Thymus (tissue), 11 donors: ENCODE data around the gene CKAP4. TPM values are rescaled to one million over a fixed set of nuclear protein-coding genes. Genes with fewer than 3 reads are reported as not detected.
A peak's percentile ranks its signal among the peaks of the same experiment; 100 is the strongest.
"Not testable (repeated sequence)": the region's sequence is repeated elsewhere in the genome, so short reads cannot be mapped to it uniquely, and the experiment has no call there.

Source experiments
- DNase-seq, 9 donors: peaks; one replicate each; pipeline ENCODE4 v3.0.0-alpha.2; 2013; ENCODE audit warnings: low spot score in 9 of 9, low read depth in 6 of 9, missing footprints in 1 of 9
- H3K27ac ChIP-seq, 2 donors: one replicate each; pipeline ENCODE4 v1.5.1; 2013; ENCODE audit warnings: control low read depth in 1 of 2, low read depth in 1 of 2, low read length in 1 of 2, mild to moderate bottlenecking in 1 of 2, moderate library complexity in 1 of 2
- H3K27me3 ChIP-seq, 2 donors: one replicate each; pipeline ENCODE4 v1.5.1; 2013; ENCODE audit warnings: low read length in 1 of 2; ENCODE audit not compliant: control insufficient read depth in 2 of 2, insufficient read depth in 1 of 2
- H3K36me3 ChIP-seq, 2 donors: one replicate each; pipeline ENCODE4 v1.5.1; 2013; ENCODE audit warnings: low read length in 1 of 2, mild to moderate bottlenecking in 1 of 2, moderate library complexity in 1 of 2; ENCODE audit not compliant: control insufficient read depth in 2 of 2, insufficient read depth in 2 of 2
- H3K4me1 ChIP-seq, 2 donors: one replicate each; pipeline ENCODE4 v1.5.1; 2013; ENCODE audit warnings: low read length in 2 of 2; ENCODE audit not compliant: control insufficient read depth in 2 of 2, insufficient read depth in 2 of 2
- H3K4me3 ChIP-seq, 2 donors: one replicate each; pipeline ENCODE4 v1.5.1; 2013; ENCODE audit warnings: low read length in 2 of 2, control low read depth in 1 of 2, mild to moderate bottlenecking in 1 of 2
- H3K9me3 ChIP-seq, 2 donors: one replicate each; pipeline ENCODE4 v1.5.1; 2013; ENCODE audit warnings: low read length in 1 of 2, mild to moderate bottlenecking in 1 of 2; ENCODE audit not compliant: control insufficient read depth in 2 of 2, insufficient read depth in 1 of 2
- WGBS: extraction: QIAGEN DNeasy Blood & Tissue Kit; methylation state at CpG from one replicate; pipeline ENCODE4 v1.1.7; 2013; 5-methylcytosine and 5-hydroxymethylcytosine counted together
- polyA plus RNA-seq: library from polyadenylated mRNA; stranded (reverse); fragments of 200-250 nt; gene quantifications from one replicate; pipeline ENCODE4 v1.2.3, GENCODE V29; 2013
- total RNA-seq: library from RNA; stranded (reverse); fragments of 120-200 nt; gene quantifications from one replicate; pipeline ENCODE4 v1.2.4, GENCODE V29; 2013
- donor health status: healthy.

The CKAP4 gene
- total and polyA plus RNA-seq, 2 donors: 6.8 to 11.1 TPM

DNA sequence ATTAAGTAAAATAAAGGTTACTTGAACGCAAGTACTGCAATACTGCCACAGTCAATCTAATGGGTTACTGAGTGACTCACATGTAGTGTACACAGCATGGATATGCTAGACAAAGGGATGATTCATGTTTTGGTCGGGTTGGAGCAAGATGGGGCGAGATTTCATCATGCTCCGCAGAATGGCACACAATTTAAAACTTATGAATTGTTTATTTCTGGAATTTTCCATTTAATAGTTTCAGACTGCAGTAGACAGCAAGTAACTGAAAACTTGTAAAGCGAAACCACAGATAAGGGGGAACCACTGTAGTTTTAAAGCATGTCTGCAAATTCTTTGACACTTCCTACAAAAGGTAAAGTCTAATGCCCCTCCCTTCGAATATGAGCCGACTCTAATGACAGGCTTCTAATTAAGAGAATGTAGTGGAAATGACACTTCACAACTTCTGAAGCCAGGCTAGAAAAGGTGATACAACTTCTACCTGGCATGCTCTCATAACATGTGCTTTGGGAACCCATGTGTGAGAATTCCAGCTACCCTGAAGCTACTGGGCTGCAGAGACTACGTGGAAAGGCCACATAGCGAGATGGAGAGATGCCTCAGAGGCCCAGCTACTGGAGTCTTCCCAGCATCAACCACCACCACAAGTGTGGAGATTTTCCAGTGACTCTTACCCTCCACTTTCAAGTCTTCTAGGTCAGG lies 40.8 kb upstream of the CKAP4 start:
- peak overlapping the region in 1 of 2 donors; percentile 15 for H3K27ac ChIP-seq
- no peak for DNase-seq
- no peaks in the 10 kb centered on the region for H3K9me3 ChIP-seq
- H3K4me1 ChIP-seq: no peaks in the 10 kb centered on the region
- H3K36me3 ChIP-seq: no peaks in the 10 kb centered on the region
- WGBS: 90% methylated on average over 9 of the region's 9 CpGs
- peaks cover 0 to 8% of the 10 kb centered on the region in 2 donors for H3K27me3 ChIP-seq
- H3K4me3 ChIP-seq: no peak overlapping the region

DNA sequence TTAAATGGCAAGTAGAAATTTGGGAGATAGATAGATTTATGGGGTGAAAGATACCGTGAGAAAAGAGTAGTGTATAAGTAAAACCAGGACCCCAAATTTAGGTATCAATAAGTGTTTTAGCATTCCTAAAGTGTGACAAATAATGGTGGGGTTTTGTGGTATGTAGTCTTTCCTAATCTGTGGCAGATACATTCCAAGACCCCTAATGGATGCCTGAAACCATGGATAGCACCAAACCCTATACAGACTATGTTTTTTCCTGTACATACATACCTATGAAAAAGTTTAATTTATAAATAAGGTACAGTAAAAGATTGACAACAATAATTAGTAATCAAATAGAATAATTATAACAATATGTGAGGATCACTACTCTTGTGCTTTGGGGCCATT lies 40.3 kb upstream of the CKAP4 start:
- Histone ChIP-seq H3K36me3 (no peaks in the 10 kb centered on the region), H3K4me3 (no peak overlapping the region), H3K9me3 (no peaks in the 10 kb centered on the region), H3K27ac (no peak overlapping the region), H3K4me1 (no peaks in the 10 kb centered on the region), H3K27me3 (peaks cover 0 to 8% of the 10 kb centered on the region in 2 donors)
- DNase-seq: no peak
- 100% methylated on average over 1 of the region's 1 CpG for WGBS

DNA sequence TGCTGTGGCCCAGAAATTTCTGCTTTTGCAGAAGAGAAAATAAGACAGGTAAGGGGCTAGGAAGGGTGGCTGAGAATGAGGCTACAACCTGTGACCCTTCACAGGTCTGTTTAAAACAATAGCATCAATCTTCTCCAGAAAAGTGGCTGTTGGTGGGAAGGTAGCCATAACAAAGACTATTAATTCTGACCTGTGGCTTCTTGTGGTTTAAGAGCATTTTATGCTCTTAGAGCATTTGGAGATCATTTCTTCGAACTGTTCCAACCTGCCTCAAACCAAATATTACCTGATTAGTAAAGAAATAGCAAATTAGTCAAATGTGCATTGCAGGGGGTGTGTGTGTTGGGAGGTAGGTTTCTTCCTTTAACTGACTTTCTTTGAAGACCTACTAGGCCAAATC lies 39.5 kb upstream of the CKAP4 start:
- Histone ChIP-seq H3K9me3 (no peaks in the 10 kb centered on the region), H3K4me1 (no peaks in the 10 kb centered on the region), H3K27me3 (peaks cover 0 to 8% of the 10 kb centered on the region in 2 donors), H3K36me3 (no peaks in the 10 kb centered on the region), H3K27ac (no peak overlapping the region), H3K4me3 (no peak overlapping the region)
- no peak for DNase-seq
- WGBS: 93% methylated on average over 1 of the region's 1 CpG

DNA sequence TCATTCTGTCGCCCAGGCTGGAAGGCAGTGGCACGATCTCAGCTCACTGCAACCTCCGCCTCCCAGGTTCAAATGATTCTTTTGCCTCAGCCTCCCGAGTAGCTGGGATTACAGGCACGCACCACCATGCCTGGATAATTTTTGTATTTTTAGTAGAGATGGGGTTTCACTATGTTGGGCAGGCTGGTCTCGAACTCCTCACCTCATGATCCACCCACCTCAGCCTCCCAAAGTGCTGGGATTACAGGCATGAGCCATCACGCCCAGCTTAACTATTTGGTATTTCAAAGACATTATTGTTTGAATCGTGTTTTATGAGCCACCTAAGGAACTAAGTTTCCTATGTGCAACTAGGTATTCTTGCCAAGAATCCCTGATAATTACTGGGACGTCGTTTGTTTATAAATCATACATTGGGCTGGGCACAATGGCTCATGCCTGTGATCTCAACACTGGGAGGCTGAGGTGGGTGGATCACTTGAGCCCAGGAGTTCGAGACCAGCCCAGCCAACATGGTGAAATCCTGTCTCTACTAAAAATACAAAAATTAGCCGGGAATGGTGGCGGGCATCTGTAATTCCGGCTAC lies 38.8 kb upstream of the CKAP4 start:
- H3K27me3 ChIP-seq, H3K4me3 ChIP-seq, H3K27ac ChIP-seq, H3K36me3 ChIP-seq, H3K9me3 ChIP-seq, DNase-seq, H3K4me1 ChIP-seq: not testable (repeated sequence)
- WGBS: 95% methylated on average over 14 of the region's 14 CpGs

DNA sequence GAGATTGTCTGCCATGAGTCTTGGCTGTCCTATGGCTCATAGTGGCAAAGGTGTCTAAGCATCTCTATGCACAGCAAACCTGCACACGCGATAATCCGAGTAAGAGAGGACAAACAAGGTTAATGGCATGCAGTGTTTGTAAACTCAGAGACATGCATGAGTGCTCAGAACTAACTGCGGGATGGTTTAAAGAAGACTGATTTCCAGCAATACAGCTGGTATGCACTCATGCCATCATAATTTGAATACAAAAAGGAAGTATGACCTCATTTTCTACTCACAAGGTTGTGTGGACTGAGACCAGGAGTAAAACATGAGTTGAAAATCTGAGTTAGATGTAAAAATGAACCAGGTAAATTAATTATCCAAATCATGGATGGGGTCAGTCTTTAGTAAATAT lies 38.2 kb upstream of the CKAP4 start:
- peaks cover 0 to 8% of the 10 kb centered on the region in 2 donors for H3K27me3 ChIP-seq
- DNase-seq: no peak
- H3K4me1 ChIP-seq: no peaks in the 10 kb centered on the region
- H3K9me3 ChIP-seq: peaks cover 0 to 1% of the 10 kb centered on the region in 2 donors
- H3K4me3 ChIP-seq: no peak overlapping the region
- H3K27ac ChIP-seq: no peak overlapping the region
- no peaks in the 10 kb centered on the region for H3K36me3 ChIP-seq
- 96% methylated on average over 4 of the region's 4 CpGs for WGBS

DNA sequence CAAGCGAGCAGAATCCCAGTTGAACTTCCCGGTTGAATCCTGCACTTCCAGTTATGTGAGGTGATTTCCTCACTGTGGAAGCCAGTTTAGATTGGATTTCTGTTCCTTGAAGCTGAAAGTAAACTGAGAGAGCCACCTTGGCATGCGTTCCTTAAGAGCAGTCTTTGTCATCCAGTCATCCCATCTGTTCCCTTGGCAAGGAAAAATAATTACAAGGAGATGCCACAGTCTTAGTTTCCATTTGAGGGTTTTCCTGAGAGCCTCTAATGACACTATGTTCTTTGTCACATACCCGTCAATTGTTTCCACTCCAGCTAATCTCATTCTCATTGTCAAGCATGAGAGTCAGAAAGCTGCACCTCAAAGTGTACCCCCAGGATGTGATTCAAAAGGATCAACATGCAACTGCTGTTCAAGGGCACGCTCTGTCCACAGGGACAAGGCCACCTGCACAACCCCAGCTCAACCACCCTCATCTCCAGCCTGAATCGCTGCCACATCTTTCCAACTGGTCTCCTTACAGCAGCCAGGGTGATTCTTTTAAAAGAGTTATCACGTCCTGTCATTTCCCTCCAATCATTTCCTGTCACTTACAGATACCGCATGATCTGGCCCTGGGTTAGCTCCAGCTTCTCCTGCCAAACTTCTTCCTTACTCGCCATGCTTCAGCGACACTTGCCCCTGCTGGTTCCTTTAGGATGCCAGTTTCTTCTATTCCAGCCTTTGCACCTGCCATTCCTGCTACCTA lies 36.7 kb upstream of the CKAP4 start:
- no peaks in the 10 kb centered on the region for H3K4me1 ChIP-seq
- H3K4me3 ChIP-seq: no peak overlapping the region
- peaks cover 0 to 8% of the 10 kb centered on the region in 2 donors for H3K27me3 ChIP-seq
- H3K9me3 ChIP-seq: peaks cover 0 to 1% of the 10 kb centered on the region in 2 donors
- H3K27ac ChIP-seq: no peak overlapping the region
- 53% methylated on average over 10 of the region's 10 CpGs for WGBS
- H3K36me3 ChIP-seq: no peaks in the 10 kb centered on the region
- DNase-seq: no peak

DNA sequence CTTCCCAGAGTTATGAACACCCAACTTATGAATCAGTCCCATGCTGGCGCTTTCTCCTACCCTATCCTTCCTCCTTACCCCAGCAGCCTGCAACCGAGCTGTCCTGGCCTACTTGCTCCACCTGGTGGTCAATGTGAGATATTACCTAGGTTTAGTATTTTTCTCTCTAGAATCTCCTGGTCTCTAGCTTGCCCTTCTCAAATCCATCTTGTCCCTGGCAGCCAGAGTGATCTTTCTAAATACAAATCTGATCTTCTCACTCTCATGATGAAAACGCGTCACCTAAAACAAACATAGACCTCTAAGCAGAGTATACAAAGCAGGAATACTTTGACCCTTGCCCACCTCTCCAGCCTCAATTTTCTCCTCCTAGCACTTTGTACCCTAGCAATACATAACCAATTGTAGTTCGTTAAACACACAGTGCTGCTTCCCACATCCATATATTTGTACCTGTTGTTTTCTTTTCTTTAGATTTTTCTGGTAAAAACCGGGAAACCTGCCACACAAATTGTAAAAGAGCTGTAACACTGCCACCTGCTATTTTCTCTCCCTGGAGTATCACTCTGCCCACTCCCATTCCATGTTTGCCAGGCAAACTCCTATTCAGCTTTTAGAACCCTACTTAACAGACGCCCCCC lies 34.8 kb upstream of the CKAP4 start:
- H3K4me3 ChIP-seq: no peak overlapping the region
- WGBS: 56% methylated on average over 7 of the region's 7 CpGs
- H3K9me3 ChIP-seq: peaks cover 0 to 1% of the 10 kb centered on the region in 2 donors
- no peaks in the 10 kb centered on the region for H3K4me1 ChIP-seq
- DNase-seq: peak in 2 of 9 donors; percentile 14 to 30
- peaks cover 0 to 8% of the 10 kb centered on the region in 2 donors for H3K27me3 ChIP-seq
- no peak overlapping the region for H3K27ac ChIP-seq
- H3K36me3 ChIP-seq: no peaks in the 10 kb centered on the region

DNA sequence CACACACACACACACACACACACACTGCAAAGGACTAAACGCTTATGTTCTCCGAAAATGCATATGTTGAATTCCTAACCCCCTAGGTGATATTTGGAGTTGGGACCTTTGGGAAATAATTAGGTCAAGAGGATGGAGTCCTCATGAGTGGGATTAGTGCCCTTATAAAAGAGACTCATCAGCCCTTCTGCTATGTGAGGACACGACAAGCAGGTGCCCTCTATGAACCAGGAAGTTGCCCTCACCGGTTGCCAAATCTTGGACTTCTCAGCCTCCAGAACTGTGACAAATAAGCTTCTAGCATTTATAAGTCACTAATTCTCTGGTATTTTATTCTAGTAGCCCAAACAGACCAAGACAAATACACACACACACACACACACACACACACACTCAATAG lies 34.0 kb upstream of the CKAP4 start:
- 98% methylated on average over 4 of the region's 4 CpGs for WGBS
- no peaks in the 10 kb centered on the region for H3K4me1 ChIP-seq
- DNase-seq: no peak
- H3K9me3 ChIP-seq: peaks cover 0 to 1% of the 10 kb centered on the region in 2 donors
- H3K27ac ChIP-seq: no peak overlapping the region
- no peaks in the 10 kb centered on the region for H3K36me3 ChIP-seq
- no peak overlapping the region for H3K4me3 ChIP-seq
- peaks cover 0 to 8% of the 10 kb centered on the region in 2 donors for H3K27me3 ChIP-seq
